SU-DHL-6 (cell line): ENCODE measurements around the gene DSCAML1.

Experiments used
- H2AFZ ChIP-seq: fragments of 200-600 bp; sonication (generic); 2 replicates; pipeline ENCODE4 v1.6.1; 2014; ENCODE audit warnings: low read depth, mild to moderate bottlenecking, moderate library complexity, mixed read lengths, antibody characterized with exemption, low read length; ENCODE audit not compliant: severe bottlenecking
- H3F3A ChIP-seq: fragments of 200-600 bp; shearing (Covaris generic); 2 replicates; pipeline ENCODE4 v1.6.0; 2016; ENCODE audit warnings: antibody characterized with exemption, mild to moderate bottlenecking; ENCODE audit not compliant: insufficient read depth
- H3K27ac ChIP-seq: fragments of 200-600 bp; sonication (generic); 2 replicates; pipeline ENCODE4 v1.5.1; 2016; ENCODE audit warnings: low read depth, mild to moderate bottlenecking, low read length, moderate library complexity, mixed read lengths
- H3K27me3 ChIP-seq: fragments of 200-600 bp; sonication (generic), shearing (Covaris generic); 2 replicates; pipeline ENCODE4 v1.6.0; 2014; ENCODE audit warnings: mild to moderate bottlenecking, low read length
- H3K36me3 ChIP-seq: fragments of 200-600 bp; sonication (generic); 2 replicates; pipeline ENCODE4 v1.6.1; 2014; ENCODE audit warnings: mild to moderate bottlenecking, low read length, mixed read lengths
- H3K4me2 ChIP-seq: fragments of 300-600, 200-600 bp; shearing (Covaris generic), sonication (generic); 2 replicates; pipeline ENCODE4 v1.6.0; 2014; ENCODE audit warnings: low read length, low read depth, mild to moderate bottlenecking; ENCODE audit not compliant: poor library complexity, severe bottlenecking
- H3K4me3 ChIP-seq: fragments of 200-600 bp; sonication (generic); 2 replicates; pipeline ENCODE4 v1.5.1; 2014; ENCODE audit warnings: antibody characterized with exemption, low read length, mild to moderate bottlenecking, mixed read lengths; ENCODE audit not compliant: insufficient read depth, poor library complexity, severe bottlenecking
- H3K79me2 ChIP-seq: fragments of 200-600 bp; sonication (generic); 2 replicates; pipeline ENCODE4 v1.6.1; 2014; ENCODE audit warnings: mild to moderate bottlenecking, low read length, moderate library complexity; ENCODE audit not compliant: insufficient read depth
- H3K9ac ChIP-seq: fragments of 200-600 bp; sonication (generic); 2 replicates; pipeline ENCODE4 v1.7.0; 2014; ENCODE audit warnings: mild to moderate bottlenecking, low read length
- H3K9me2 ChIP-seq: fragments of 200-600 bp; sonication (generic); replicated peaks from 2 replicates; pipeline ENCODE4 v1.6.1; 2014; ENCODE audit warnings: low read length; ENCODE audit not compliant: insufficient read depth
- H3K9me3 ChIP-seq: fragments of 200-600 bp; sonication (generic); 2 replicates; pipeline ENCODE4 v1.6.1; 2014; ENCODE audit warnings: low read length, mixed read lengths; ENCODE audit not compliant: insufficient read depth
- H4K20me1 ChIP-seq: fragments of 200-600 bp; sonication (generic); 2 replicates; pipeline ENCODE4 v1.6.1; 2014; ENCODE audit warnings: low read depth, mild to moderate bottlenecking, antibody characterized with exemption, low read length, moderate library complexity, mixed read lengths
- CTCF ChIP-seq: fragments of 200-600 bp; sonication (generic); IDR thresholded peaks from one replicate; pipeline ENCODE4 v1.5.1; 2017; ENCODE audit warnings: antibody characterized with exemption, mild to moderate bottlenecking, low read length, moderate library complexity; ENCODE audit not compliant: insufficient read depth, poor library complexity, severe bottlenecking
- EZH2phosphoT487 ChIP-seq: fragments of 200-600 bp; sonication (generic), shearing (Covaris generic); conservative IDR thresholded peaks from 2 replicates; pipeline ENCODE4 v1.6.1; 2018; ENCODE audit warnings: mild to moderate bottlenecking, antibody characterized with exemption, low read length, moderate library complexity, mixed read lengths

Gene DSCAML1

GRCh38 chr11:117541211-117541610 lies 255.8 kb downstream of the DSCAML1 start:
- Histone ChIP-seq H3K79me2 (no peaks in the 10 kb centered on the region), H4K20me1 (no peaks in the 10 kb centered on the region), H3K9ac (no peak overlapping the region), H3K9me2 (no peaks in the 10 kb centered on the region), H3K27ac (no peak overlapping the region), H2AFZ (no peak overlapping the region), H3K36me3 (no peaks in the 10 kb centered on the region), H3K27me3 (no peaks in the 10 kb centered on the region), H3K4me2 (no peak overlapping the region), H3K9me3 (no peaks in the 10 kb centered on the region), H3F3A (no peaks in the 10 kb centered on the region), H3K4me3 (no peak overlapping the region)
- TF ChIP-seq EZH2phosphoT487 (no peak), CTCF (no peak)

- H3K9me2 ChIP-seq = no peaks in the 10 kb centered on the region
- H3K9me3 ChIP-seq = no peaks in the 10 kb centered on the region
- H3K79me2 ChIP-seq = no peaks in the 10 kb centered on the region
- no peaks in the 10 kb centered on the region for H4K20me1 ChIP-seq
- no peaks in the 10 kb centered on the region for H3K27me3 ChIP-seq
- no peaks in the 10 kb centered on the region for H3F3A ChIP-seq
- no peak overlapping the region for H3K4me3 ChIP-seq
- no peak overlapping the region for H3K27ac ChIP-seq
- no peak overlapping the region for H3K4me2 ChIP-seq
- H3K36me3 ChIP-seq = no peaks in the 10 kb centered on the region
- no peak overlapping the region for H2AFZ ChIP-seq
- TF ChIP-seq EZH2phosphoT487 = no peak
- TF ChIP-seq CTCF = no peak
- no peak overlapping the region for H3K9ac ChIP-seq
Measured at GRCh38 chr11:117538263-117539135, 258.5 kb downstream of the DSCAML1 start.

GRCh38 chr11:117535850-117536411 lies 261.1 kb downstream of the DSCAML1 start:
- no peak for TF ChIP-seq EZH2phosphoT487
- no peak for TF ChIP-seq CTCF

More at GRCh38 chr11:117535850-117536411, 261.1 kb downstream of the DSCAML1 start:
- Histone ChIP-seq H3K27me3 (no peaks in the 10 kb centered on the region), H4K20me1 (no peaks in the 10 kb centered on the region), H3K79me2 (no peaks in the 10 kb centered on the region), H3K36me3 (no peaks in the 10 kb centered on the region), H3K9ac (no peak overlapping the region), H3K4me3 (no peak overlapping the region), H3K4me2 (no peak overlapping the region), H3K27ac (no peak overlapping the region), H3K9me2 (no peaks in the 10 kb centered on the region), H3K9me3 (no peaks in the 10 kb centered on the region), H2AFZ (no peak overlapping the region), H3F3A (no peaks in the 10 kb centered on the region)
